Right forelimb (tissue), 1 donor: ENCODE measurements around the gene CKS1B.

Experiments
- DNase-seq: peaks from one replicate; pipeline ENCODE4 v3.0.0-alpha.2; 2018

CKS1B gene

DNA sequence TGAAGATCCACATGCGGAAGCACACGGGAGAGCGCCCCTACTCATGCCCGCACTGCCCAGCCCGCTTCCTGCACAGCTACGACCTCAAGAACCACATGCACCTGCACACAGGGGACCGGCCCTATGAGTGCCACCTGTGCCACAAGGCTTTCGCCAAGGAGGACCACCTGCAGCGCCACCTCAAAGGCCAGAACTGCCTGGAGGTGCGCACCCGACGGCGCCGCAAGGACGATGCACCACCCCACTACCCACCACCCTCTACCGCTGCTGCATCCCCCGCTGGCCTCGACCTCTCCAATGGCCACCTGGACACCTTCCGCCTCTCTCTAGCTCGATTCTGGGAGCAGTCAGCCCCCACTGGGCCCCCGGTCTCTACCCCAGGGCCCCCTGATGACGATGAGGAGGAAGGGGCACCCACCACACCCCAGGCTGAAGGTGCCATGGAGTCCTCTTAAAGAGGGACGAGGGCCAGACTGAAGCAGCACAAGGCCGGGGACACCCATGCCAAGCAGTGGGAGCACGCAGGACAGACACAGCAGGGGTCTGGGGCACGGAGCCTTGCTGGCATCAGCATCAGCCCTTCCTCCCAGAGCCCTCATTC lies 41.9 kb downstream of the CKS1B start:
- no peak for DNase-seq

DNA sequence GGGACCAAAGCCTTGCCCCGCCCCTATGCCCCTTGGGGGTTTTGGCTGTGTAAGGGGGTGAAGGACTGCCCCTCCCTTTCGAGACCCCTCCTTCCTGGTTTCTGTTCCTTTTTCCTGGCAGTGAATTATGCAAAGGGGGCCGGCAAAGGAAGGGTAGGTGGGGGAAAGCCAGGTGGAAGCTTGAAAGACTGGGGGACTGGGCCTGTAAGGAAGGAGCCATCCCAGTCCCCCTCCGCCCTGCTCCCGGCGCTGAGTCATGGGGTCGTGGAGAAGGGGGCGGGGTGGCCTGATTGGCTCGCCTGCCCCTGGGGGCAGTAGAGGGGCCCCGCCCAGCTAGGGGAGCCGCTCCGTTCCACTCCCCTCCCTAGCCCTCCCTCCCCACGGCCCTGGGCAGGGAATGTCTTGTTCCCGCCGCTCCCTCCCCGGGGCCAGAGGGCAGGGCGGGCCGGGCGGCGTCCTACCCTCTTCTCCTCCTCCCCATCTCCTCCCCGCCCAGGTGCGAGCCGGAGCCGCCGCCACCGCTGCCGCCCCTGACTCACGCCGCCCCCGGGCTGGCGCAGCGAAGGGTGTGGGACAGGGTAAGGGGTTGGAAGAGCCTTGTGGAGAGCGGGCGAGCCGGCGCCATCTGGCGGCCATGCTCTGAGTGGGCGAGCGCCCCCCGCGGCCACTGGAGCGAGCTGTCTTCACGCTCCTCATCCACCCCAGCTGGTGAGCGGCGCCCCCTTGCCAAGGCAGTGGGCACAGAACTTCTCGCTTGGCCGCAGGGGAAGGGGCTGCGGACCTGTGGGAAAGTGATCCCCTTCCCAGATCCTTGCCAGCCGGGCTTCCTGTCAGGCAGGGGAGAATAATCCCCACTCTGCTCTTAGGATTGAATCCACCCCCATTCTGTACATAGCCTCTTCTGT lies 42.8 kb downstream of the CKS1B start:
- peak; percentile 93 for DNase-seq

DNA sequence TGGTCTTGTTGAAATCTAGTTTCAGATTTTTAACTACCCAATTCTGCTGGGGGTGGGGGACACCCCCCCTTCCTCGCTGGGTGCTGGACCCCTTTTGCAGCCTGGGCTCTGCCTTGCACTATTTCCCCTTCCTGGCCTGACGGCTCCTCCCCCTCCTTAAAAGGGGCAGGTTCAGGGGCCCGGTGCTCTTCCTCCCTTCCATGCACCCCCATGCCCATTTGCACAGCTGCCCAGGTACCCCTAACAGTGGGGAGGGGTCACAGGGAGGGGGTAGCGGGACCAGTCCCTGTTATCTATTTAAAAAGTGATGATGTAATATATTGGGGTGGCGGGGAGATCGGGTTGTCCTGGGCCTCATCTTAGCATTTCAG lies 43.5 kb downstream of the CKS1B start:
- no peak for DNase-seq

DNA sequence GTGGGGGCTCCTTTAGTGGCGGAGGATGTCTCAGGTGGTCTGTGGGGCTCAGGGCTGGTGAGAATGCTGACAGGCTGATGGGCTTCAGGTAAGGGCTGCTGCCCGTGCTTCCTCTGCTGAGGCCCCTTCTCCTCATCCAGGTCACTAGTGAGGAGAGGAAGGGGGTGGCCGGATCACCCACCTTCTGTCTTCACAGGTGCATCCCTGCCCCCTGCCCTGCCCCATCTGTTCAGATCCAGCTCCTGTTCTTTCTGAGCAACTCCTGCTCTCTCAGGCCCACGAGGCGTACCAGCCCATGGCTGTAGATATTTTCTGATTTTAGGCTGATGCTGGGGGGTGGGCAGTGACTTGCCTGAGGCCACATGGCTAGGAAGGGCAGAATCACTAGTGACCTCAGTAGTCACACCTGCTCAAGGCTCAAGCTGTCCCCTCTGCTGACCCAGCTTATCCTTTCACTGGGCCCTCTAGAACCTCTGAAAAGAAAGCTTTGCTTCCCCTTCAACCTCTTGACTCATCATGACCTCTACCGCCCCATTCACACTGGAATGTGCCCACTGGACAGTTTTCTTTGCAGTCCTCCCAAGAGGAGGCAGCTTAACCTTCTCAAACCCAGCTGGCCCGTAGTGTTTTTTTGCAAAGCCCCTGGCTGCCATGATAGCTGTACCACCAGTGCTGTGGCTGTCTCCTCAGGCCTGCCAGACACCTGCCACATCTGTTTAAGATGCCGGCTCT lies 44.3 kb downstream of the CKS1B start:
- DNase-seq = no peak

DNA sequence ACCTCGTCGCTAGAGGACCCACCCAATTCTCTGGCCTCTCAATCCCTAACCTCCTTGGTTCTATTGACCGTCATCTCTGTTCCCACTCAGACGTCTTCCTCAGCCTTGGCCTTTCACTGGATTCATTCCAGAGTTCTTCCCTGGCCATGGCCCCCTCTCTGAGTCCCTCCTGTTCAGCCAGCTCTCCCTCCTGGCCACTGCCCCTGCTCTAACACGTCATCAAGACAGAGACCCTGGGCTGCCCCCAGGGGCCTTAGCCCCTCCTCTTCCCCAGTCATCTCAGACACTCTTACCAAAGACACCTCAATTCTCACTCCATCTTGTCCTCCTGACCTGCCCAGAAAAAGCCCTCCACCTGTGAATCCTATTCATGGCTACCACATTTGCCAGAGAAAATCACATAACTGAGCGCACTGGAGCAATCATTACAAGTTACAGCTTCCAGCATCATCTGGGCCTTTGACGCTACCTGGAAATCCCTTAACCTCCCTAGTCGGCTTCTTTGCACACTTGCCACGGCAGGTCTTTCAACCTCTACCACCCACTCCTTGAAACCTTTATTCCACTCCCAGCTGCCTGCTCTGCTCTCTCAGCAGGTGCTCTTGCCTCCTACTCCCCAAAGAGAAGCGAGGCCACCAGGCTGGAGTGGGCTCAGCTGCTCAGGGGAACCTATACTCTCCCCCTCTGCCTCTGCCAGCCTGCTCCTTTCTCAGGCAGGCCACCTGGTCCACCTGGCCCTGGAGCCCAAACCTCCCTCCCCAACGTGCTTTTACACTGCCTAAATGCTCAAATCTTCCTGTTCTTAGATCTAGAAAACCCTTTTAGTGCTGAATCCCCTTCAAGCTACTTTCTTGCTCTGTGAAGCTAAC lies 45.1 kb downstream of the CKS1B start:
- DNase-seq = no peak

DNA sequence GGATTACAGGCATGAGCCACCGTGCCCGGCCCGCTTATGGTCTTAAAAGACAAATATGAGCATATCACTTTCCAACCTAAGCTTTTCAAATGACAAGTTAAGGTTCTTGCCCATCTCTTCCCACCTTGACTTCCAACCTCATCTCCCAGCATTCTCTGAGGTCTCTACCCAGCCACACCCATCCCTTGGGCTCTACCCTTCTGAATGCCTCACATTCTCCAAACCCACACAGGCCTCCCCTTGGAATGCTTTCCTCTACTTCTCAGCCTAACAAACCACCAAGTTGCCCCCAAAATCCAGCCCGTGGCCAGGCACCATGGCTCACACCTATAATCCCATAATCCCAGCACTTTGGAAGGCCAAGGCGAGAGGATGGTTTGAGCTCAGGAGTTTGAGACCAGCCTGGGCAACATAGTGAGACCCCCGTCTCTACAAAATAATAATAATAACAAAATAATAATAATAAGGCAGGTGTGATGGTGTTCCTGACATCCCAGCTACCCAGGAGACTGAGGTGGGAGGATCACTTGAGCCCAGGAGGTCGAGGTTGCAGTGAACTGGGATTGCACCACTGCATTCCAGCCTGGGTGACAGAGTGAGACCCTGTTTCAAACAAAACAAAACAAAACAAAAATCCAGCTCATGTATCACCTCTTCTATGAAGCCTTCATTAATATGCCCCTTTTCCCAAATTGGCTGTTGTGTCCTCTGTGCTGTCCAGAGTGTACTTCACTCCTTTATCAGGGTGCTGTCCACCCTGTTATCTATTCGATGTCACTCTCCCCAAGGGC lies 47.9 kb downstream of the CKS1B start:
- no peak for DNase-seq

DNA sequence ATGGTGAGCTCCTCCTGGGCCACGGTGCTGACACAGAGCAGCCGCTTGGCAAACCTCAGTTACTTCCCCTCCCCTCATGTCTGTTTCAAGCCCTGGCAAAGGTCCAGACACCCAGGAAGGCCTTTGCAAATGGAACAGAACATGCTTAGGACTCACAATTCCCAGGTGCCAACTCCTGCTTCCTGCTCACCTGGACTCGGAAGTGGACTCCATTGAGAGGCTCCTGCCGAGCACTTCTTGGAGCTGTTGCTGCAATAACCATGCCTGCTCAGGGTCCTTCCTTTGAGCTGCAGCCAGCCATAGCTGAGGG lies 48.4 kb downstream of the CKS1B start:
- DNase-seq = no peak

DNA sequence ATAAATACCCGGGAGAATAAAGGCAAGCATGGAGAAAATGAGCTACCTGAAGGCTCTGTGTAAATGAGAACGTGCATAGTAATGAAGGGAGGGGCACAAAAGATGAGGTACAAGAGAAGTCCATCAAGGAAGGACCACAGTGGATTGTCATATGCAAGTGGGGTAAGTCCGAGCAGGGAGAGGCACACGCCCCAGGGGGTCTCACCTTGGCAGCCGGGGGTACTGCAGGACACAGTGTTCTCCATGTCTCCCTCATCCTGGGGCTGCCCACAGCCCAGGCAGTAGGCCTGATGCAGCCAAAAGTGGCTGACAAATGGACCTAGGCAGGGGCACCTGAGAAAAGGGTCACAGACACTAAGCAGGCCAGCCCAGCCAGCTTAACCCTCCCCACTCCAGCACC lies 49.1 kb downstream of the CKS1B start:
- DNase-seq = no peak

DNA sequence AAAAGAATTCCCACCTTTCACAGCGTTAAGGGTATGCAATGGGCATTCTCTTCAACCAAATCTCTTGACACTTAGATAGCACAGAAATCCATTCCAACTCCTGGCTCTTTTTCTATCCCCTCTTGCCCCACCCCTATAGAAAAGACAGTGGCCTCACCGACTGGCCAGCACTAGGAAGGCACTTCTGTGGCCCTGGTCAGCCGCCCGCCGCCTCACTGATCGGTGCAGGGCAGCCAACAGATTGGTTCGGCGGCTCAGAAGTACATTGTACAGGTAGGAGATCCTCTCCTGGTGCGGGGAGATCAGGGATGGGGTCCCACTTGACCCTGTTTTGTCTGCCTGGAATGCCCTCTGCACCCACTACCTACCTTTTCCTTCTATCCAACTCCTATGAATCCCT lies 49.8 kb downstream of the CKS1B start:
- no peak for DNase-seq

DNA sequence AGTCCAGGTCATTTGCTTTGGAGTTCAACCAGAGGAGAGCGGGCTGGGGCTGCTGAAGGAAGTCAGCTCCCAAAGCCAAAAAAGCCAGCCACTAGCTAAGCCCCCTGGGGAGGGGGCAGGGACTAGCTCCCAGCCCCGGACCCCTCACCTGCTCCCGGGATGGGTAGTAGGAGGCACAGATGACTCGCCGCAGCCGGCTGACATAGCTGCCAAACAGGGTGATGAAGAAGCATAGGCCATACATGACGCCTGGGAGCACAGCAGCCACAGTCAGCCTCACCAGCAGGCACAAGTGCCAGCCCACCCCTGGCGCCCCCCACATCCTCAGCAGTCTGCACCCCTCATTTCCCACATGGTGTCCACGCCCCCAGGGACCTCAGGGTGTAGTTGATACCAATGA lies 51.7 kb downstream of the CKS1B start:
- no peak for DNase-seq

DNA sequence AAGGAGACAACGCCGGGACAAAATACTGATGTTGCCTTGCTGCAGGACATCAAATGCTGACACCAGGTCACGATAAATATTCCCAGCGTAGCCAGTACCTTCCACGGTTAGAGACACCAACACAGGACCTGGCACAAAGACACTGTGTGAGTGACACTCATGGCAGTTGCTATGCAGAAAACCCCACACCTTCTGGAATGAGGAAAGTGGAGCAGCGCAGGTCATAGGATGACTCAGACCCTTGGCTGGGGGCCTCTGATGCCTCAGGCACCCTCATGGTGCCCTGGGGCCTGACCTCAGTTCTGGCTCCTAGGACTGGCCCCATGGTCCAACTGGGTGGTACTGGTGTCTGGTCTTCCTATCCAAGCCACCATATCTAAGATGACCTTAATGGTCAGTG lies 52.1 kb downstream of the CKS1B start:
- no peak for DNase-seq
